Measurements from ENCODE around the gene KANK3. TPM values are rescaled to one million over a fixed set of nuclear protein-coding genes. Genes with fewer than 3 reads are reported as not detected.
A peak's percentile ranks its signal among the peaks of the same experiment; 100 is the strongest.
"Not testable (repeated sequence)": the region's sequence is repeated elsewhere in the genome, so short reads cannot be mapped to it uniquely, and the experiment has no call there.

Gene KANK3
- polyA plus RNA-seq, 3 donors: 5.1 to 31.9 (median 30.5) TPM

DNA sequence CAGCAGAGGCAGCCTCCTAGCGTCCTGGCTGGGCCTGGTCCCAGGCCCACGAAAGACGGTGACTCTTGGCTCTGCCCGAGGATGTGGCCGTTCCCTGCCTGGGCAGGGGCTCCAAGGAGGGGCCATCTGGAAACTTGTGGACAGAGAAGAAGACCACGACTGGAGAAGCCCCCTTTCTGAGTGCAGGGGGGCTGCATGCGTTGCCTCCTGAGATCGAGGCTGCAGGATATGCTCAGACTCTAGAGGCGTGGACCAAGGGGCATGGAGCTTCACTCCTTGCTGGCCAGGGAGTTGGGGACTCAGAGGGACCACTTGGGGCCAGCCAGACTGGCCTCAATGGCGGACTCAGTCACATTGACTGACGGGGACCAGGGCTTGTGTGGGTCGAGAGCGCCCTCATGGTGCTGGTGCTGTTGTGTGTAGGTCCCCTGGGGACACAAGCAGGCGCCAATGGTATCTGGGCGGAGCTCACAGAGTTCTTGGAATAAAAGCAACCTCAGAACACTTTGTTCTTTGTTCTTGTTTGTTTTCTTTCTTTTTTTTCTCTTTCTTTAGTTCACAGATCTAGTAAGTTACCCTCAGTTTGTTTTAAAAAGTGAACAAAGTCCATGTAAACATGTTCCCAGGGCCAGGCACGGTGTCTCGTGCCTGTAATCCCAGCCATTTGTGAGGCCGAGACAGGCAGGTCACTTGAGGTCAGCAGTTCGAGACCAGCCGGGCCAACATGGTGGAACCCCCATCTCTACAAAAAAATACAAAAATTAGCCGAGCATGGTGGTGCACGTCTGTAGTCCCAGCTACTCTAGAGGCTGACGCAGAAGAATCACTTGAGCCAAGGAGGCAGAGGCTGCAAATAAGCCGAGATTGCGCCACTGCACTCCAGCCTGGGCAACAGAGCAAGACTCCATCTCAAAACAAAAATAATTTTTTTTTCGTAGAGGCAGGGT, 31.1 kb upstream of the KANK3 start:
- no peak overlapping the region for H3K27ac ChIP-seq (ENCODE audit: low read depth, low read length)

DNA sequence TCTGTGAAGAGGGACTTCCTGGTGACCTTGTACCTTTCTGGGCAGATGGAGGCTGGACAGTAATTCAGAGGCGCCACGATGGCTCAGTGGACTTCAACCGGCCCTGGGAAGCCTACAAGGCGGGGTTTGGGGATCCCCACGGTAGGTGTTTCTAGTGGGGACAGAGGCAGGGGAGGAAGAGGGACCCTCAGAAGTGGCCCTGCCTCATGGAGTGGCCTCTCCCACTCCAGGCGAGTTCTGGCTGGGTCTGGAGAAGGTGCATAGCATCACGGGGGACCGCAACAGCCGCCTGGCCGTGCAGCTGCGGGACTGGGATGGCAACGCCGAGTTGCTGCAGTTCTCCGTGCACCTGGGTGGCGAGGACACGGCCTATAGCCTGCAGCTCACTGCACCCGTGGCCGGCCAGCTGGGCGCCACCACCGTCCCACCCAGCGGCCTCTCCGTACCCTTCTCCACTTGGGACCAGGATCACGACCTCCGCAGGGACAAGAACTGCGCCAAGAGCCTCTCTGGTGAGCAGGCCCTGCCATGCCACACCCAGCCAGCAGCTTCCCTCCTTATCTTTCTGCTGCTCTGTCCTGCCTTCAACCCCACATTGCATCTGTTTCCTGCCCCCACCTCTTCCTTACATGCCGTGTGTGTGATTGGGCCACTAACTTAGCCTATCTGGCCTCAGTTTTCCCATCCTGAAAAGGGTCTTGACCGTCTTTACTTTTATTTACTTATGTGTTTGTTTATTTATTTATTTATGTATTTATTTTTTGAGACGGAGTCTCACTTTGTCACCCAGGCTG, 28.1 kb upstream of the KANK3 start:
- 65 to 82% (median 73%) methylated on average over 26 to 28 of the region's 28 CpGs for WGBS, 3 donors
- no peak overlapping the region for H3K27ac ChIP-seq (ENCODE audit: low read depth, low read length)

More for the DNA sequence above, 31.1 kb upstream of the KANK3 start:
- WGBS, 3 donors: 66 to 84% (median 76%) methylated on average over 26 of the region's 26 CpGs

DNA sequence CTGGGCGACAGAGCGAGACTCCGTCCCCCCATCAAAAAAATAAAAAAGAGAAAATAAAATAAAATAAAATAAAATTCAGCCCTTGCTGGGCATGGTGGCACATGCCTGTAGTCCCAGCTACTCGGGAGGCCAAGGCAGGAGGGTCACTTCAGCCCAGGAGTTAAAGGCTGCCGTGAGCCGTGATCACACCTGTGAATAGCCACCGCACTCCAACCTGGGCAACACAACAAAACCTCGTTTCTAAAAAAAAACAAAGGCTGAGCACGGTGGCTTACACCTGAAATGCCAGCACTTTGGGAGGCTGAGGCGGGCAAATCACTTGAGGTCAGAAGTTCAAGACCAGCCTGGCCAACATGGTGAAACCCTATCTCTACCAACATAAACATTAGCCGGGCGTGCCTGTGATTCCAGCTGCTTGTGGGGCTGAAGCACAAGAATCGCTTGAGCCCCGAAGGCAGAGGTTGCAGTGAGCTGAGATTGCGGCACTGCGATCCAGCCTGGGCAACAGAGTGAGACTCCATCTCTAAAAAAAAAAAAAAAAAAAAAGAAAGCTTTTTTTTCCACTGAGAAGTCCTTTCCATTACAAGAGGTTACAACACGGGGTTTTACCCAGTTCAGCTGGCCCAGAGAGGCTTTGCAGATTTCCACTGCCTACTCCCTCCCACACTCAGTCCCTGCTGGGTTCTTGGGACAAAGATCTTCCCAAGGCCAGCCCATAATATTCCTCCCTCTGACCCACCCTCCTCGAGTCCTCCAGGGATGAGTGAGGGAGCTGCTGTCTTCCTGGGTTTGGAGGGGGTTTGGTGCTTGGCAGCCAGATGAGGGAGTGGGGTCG, 27.3 kb upstream of the KANK3 start:
- H3K27ac ChIP-seq (ENCODE audit: low read depth, low read length): no peak overlapping the region
- WGBS, 3 donors: 62 to 79% (median 68%) methylated on average over 19 of the region's 19 CpGs

DNA sequence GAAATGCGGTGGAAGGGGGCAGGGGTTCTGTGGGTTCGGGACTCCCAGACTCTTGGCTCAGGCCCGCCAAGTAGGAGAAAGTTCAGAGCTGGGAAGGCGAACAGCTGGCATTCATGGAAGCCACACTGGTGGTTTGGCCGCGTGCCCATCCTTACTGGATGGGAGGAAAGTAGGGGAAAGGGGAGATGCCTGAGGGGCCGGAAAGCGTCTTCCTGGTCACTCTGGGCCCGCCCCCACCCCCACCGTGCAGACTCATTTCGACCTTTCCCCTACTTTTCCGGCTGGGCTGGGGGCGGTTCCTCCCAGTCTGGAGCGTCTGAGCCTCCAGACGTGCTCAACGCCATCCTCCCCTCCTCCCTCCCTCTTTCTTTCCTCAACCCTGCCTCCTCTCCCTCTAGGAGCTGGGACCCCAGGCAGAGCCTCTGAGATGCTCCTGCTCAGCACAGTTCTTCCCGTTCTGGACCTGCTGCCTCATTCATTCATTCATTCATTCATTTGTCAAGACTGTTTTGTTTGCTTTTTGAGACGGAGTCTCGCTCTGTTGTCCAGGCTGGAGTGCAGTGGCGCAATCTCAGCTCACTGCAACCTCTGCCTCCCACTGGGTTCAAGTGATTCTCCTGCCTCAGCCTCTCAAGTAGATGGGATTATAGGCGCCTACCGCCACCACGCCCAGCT, 24.4 kb upstream of the KANK3 start:
- WGBS, 3 donors: 17 to 20% (median 20%) methylated on average over 22 to 23 of the region's 23 CpGs
- peak overlapping the region; percentile 63 for H3K27ac ChIP-seq (ENCODE audit: low read depth, low read length)

DNA sequence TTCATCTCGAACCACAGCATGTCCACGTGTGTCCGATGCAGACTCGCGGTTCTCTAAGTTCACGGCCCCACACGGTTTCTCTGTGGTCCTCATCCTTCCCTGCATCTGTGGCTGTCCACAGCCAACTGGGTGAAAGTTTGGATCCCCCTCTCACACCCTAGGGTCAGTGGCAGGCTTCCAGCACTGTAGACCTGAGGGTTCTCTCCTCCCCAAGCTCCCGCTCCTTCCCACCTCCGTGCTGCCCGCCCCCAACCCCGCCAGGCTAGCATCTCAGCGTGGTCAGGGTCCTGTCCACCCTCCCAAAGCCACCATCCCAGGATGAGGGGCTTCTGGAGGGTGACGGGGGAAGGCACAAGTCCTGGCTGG, 23.9 kb upstream of the KANK3 start:
- WGBS, 3 donors: 19 to 36% (median 35%) methylated on average over 13 of the region's 13 CpGs
- peak overlapping the region; percentile 63 for H3K27ac ChIP-seq (ENCODE audit: low read depth, low read length)

DNA sequence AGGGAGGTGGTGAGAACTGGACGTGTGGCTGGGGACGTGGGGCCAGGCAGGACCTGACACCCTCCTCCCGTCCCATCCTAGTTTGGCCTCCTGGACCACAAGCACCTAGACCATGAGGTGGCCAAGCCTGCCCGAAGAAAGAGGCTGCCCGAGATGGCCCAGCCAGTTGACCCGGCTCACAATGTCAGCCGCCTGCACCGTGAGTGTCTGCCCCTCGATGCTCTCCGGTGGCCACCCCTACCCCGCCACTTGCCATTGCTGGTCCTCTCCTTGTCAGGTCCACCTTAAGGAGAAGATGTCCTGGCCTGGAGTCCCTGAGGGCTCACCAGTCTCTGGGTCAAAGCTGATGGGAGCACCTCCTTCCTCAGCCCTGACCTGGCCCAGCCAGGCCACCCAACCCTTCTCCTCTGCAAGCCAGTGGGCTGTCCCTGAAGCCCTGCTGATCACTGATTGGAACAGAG, 23.1 kb upstream of the KANK3 start:
- no peak overlapping the region for H3K27ac ChIP-seq (ENCODE audit: low read depth, low read length)
- 80 to 90% (median 83%) methylated on average over 10 to 11 of the region's 11 CpGs for WGBS, 3 donors

DNA sequence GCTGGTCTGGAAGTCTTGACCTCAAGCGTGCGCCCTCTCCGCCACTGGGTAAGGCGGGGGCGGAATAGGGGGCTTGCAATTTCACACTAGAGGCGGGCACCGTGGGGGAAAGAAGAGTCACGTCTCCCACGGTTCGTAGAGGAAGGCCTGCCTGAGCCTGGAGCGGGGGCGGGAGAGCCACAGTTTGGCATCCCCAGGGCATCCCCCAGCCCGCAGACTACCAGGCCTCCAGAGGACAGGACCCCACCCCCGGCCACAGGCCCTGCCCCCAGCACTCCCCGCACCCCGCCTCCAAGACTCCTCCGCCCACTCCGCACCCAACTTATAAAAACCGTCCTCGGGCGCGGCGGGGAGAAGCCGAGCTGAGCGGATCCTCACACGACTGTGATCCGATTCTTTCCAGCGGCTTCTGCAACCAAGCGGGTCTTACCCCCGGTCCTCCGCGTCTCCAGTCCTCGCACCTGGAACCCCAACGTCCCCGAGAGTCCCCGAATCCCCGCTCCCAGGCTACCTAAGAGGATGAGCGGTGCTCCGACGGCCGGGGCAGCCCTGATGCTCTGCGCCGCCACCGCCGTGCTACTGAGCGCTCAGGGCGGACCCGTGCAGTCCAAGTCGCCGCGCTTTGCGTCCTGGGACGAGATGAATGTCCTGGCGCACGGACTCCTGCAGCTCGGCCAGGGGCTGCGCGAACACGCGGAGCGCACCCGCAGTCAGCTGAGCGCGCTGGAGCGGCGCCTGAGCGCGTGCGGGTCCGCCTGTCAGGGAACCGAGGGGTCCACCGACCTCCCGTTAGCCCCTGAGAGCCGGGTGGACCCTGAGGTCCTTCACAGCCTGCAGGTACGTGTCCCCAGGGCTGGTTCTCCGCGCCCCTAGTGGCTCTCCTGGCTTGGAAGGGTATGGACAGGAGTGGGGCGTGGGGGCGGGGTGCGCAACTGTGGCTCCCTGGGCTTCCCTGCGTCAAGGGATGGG, 21.0 kb upstream of the KANK3 start, which contains the start of gene ANGPTL4:
ANGPTL4 (plus strand) TSS at position 353 of the 969 bp plus-strand sequence; CDS start at position 520, 167 bp downstream.
- peak within 1 kb of the TSS; percentile 90 for H3K27ac ChIP-seq (ENCODE audit: low read depth, low read length)

DNA sequence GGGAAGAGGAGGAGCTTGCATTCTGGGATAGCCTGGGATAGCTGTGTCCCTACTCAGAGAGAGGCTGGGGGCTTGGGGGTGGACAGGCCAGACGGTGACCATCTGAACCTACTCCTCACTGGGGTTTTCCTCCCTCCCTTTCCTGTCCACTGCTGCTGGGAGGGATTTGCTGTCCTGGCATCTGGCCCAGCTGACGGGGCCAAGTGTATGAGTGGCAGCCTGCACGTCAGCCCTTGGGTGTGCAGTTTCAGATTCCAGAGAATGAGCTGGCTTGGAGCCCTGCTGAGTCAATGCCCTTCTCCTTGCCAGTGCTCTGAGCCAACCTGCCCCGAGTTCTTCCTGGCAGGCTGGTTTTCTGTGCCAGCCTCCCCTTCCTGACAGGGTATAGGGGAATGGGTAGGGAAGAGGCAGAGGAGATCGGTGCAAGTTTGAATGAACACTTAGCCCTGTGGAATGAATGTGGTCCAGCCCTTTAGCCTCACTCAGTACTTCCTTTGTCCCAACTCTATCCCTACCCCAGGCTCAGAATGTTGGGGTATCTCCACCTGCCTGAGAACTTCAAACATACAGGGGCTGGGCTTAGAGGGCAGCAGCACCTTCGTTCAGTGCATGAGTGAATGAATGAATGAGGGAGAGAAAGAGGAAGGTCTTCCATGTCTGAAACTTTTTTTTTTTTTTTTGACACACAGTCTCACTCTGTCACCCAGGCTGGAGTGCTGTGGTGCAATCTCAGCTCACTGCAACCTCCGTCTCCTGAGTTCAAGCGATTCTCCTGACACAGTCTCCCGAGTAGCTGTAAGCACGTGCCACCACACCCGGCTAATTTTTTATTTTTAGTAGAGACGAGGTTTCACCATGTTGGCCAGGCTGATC, 19.1 kb upstream of the KANK3 start:
- peak overlapping the region; percentile 51 for H3K27ac ChIP-seq (ENCODE audit: low read depth, low read length)
- WGBS, 3 donors: 15 to 27% (median 23%) methylated on average over 12 of the region's 12 CpGs

More for the DNA sequence above, 21.0 kb upstream of the KANK3 start, which contains the start of gene ANGPTL4:
- 1 to 2% (median 1%) methylated on average over 72 to 81 of the region's 81 CpGs for WGBS, 3 donors

DNA sequence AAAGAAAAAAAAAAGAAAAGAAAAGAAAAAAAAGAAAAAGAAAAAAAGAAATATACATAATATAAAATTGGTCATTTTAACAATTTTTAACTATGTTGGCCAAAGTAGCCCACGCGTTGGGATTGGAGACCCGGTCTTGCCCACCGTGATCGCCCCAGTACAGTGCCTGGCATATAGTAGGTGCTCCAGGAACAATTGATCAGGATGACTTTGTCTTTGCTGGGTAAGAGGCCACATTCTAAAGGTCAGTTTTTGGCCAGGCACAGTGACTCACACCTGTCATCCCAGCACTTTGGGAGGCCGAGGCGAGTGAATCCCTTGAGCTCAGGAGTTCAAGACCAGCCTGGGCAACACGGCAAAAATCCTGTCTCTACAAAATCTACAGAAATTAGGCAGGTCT, 17.1 kb upstream of the KANK3 start:
- 85 to 89% (median 88%) methylated on average over 8 of the region's 8 CpGs for WGBS, 3 donors

DNA sequence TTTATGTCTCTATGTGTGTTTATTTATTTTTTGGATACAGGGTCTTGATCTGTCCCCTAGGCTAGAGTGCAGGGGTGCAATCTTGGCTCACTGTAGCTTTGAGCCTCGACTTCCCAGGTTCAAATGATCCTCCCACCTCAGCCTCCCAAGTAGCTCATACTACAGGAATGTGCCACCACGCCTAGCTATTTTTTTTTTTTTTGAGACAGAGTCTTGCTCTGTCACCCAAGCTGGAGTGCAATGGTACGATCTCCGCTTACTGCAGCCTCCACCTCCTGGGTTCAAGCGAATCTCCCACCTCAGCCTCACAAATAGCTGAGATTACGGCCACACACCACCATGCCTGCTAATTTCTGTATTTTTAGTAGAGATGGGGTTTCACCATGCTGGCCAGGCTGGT, 15.9 kb upstream of the KANK3 start:
- 89 to 92% (median 91%) methylated on average over 6 of the region's 6 CpGs for WGBS, 3 donors
- no peak overlapping the region for H3K27ac ChIP-seq (ENCODE audit: low read depth, low read length)

More for the DNA sequence above, 17.1 kb upstream of the KANK3 start:
- H3K27ac ChIP-seq (ENCODE audit: low read depth, low read length): no peak overlapping the region

DNA sequence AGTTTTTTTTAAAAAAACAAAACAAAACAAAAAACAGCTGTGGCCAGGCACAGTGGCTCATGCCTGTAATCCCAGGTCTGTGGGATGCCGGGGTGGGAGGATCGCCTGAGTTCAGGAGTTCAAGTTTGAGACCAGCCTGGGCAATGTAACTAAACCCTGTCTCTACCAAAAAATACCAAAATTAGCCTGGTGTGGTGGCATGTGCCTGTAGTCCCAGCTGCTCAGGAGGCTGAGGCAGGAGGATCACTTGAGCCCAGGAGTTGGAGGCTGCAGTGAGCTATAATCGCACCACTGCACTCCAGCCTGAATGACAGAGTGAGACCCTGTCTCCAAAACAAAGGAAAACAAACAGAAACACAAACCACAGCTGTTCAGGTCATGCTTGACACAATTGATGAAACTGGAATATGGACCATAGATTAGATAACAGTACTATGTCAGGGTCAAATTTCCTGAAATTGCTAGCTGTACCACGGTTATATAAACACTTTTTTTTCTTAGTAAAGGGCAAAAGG, 14.0 kb upstream of the KANK3 start:
- 72 to 78% (median 78%) methylated on average over 4 of the region's 4 CpGs for WGBS, 3 donors
- H3K27ac ChIP-seq (ENCODE audit: low read depth, low read length): no peak overlapping the region

DNA sequence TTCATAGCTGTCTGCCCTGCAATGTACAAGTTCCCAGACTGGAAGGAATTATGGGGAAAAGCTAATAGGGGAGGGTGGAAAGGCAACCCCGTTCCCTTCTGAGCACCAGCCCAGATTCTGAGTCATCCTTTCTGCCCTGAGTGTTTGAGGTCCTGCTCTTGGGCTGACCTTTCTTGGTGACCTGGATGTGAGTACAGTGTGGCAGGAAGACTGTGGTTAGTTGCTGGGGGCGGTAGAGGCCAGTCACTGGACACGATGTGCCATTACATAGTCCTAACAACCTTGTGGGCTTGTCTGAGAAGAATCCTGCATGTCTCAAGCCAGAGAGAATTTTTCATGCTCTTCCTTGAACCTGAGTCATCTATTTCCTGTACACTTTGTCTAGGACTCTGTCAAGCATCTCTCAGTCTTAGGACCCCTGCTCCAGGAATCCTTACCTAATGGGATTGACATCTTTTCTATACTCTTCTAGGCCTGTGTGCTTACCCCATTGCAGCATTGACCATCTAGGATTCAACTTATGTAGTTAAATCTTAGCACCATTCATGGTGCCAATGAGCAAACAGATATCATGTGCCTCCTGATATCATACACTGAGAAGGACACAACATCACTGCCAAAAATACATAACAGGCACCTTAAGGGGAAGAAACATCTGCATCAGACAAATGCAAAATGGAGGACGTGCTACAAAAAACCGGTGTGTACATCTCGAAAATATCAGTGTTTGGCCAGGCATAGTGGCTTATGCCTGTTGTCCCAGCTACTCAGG, 12.8 kb upstream of the KANK3 start:
- WGBS, 3 donors: 63 to 87% (median 66%) methylated on average over 6 of the region's 6 CpGs
- no peak overlapping the region for H3K27ac ChIP-seq (ENCODE audit: low read depth, low read length)

DNA sequence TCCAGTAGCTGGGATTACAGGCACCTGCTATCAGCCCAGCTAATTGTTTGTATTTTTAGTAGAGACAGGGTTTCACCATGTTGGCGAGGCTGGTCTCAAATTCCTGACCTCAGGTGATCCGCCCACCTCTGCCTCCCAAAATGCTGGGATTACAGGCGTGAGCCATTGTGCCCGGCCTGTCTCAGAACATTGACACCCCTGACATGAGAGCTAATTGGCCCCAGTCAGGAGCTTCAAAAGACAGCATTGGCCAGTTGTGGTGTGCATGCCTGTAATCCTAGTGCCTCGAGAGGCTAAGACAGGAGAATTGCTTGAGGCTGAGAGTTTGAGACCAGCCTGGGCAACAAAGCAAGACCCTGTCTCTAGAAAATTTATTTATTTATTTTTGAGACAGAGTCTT, 9.8 kb upstream of the KANK3 start:
- not testable (repeated sequence) for H3K27ac ChIP-seq (ENCODE audit: low read depth, low read length)
- 62 to 71% (median 69%) methylated on average over 5 of the region's 5 CpGs for WGBS, 3 donors

DNA sequence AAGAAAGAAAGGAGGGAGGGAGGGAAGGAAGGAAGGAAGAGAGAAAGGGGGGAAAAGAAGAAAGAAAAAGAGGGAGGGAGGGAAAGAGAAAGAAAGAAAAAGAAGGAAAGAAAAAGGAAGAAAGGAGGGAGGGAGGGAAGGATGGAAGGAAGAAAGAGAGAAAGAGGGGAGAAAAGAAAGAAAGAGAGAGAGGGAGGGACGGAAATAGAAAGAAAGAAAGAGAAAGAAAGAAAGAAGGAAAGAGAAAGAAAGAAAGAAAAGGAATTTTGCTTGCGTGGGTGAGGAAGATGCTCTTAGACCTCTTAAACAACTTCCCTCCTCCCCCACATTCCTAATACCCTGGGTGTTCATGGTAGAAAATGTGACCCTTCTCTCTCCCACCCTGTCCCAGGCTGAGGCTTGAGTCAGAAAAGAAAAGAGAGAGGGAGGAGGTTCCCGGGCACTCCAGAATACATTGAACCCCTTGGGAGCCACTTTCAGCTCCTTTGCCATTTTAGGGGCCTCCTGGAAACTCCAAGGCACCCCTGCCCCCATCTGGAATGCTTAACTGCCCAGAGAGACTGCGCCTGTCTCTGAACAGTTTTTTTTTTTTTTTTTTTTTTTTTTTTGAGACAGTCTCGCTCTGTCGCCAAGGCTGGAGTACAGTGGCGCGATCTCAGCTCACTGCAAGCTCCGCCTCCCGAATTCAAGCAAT, 9.2 kb upstream of the KANK3 start:
- H3K27ac ChIP-seq (ENCODE audit: low read depth, low read length): no peak overlapping the region
- whole genome bisulfite sequencing, 3 donors: 31 to 43% (median 43%) methylated on average over 10 of the region's 10 CpGs
